Gastrocnemius medialis (tissue), 4 donors: Measurements from ENCODE around the gene IL23A. TPM values are rescaled to one million over a fixed set of nuclear protein-coding genes. Genes with fewer than 3 reads are reported as not detected.

Experiments used
- ATAC-seq, 2 donors: fragments of 150-250 bp; one replicate each; pipeline ENCODE4 v1.9.1; 2016
- DNase-seq, 2 donors: peaks; one replicate each; pipeline ENCODE4 v3.0.0-alpha.2; 2019
- H3K27ac ChIP-seq, 4 donors: fragments of 200-600 bp; sonication (generic); 1 replicate in 1 of 4; 2 replicates in 3 of 4; pipeline ENCODE4 v1.5.1; 2016 to 2018; ENCODE audit warnings: mild to moderate bottlenecking in 2 of 4, moderate library complexity in 1 of 4
- H3K27me3 ChIP-seq, 3 donors: fragments of 200-600 bp; sonication (generic) in 2 of 3; 1 replicate in 1 of 3; 2 replicates in 2 of 3; pipeline versions ENCODE4 v1.5.1 to v1.6.0; 2016 to 2019; ENCODE audit warnings: mild to moderate bottlenecking in 1 of 3, moderate library complexity in 1 of 3
- H3K36me3 ChIP-seq, 2 donors: fragments of 200-600 bp; sonication (generic) in 1 of 2; one replicate each; pipeline ENCODE4 v1.5.1; 2017 to 2018
- H3K4me1 ChIP-seq, 2 donors: fragments of 200-600 bp; sonication (generic) in 1 of 2; one replicate each; pipeline ENCODE4 v1.5.1; 2016 to 2017; ENCODE audit warnings: mild to moderate bottlenecking in 2 of 2
- H3K4me3 ChIP-seq, 4 donors: fragments of 200-600 bp; sonication (generic) in 3 of 4; 1 replicate in 1 of 4; 2 replicates in 3 of 4; pipeline ENCODE4 v1.5.1; 2016 to 2019; ENCODE audit warnings: mild to moderate bottlenecking in 2 of 4
- H3K9me3 ChIP-seq, 3 donors: fragments of 200-600 bp; sonication (generic) in 2 of 3; 1 replicate in 1 of 3; 2 replicates in 2 of 3; pipeline ENCODE4 v1.5.1; 2016 to 2019
- CTCF ChIP-seq, 5 experiments: fragments of 450-650 bp in 3 of 5; fragments of 200-600 bp in 2 of 5; sonication (generic) in 2 of 5; IDR thresholded peaks in 4 of 5; conservative IDR thresholded peaks in 1 of 5; 1 replicate in 4 of 5; 2 replicates in 1 of 5; pipeline ENCODE4 v1.5.1; 2016 to 2019; ENCODE audit warnings: antibody characterized with exemption in 5 of 5, mild to moderate bottlenecking in 3 of 5, moderate library complexity in 3 of 5
- POLR2A ChIP-seq, 2 donors: fragments of 450-650 bp; IDR thresholded peaks; one replicate each; pipeline ENCODE4 v1.6.1; 2017; ENCODE audit warnings: antibody characterized with exemption in 2 of 2, mild to moderate bottlenecking in 2 of 2, moderate library complexity in 2 of 2
- in situ Hi-C, 4 donors: fragments of 200-750 bp; cut with MboI; loops; one replicate each; pipeline versions ENCODE4 v1.15.0 to v1.8.0; 2017; ENCODE audit warnings: low sequenced_read_pairs in 4 of 4
- intact Hi-C: fragments of 100-400 bp; cut with DNase I; formaldehyde crosslinking; loops from one replicate; pipeline ENCODE4 v1.15.1; 2023; ENCODE audit warnings: low total_unique reads
- total RNA-seq, 4 donors: library from RNA; depleted of rRNA; stranded (reverse); fragments of >200 nt; gene quantifications; one replicate each; pipeline versions ENCODE4 v1.1.0 to v1.2.3, GENCODE V29; 2016

The IL23A gene
- not detected for total RNA-seq

GRCh38 chr12:56338308-56339157 lies at the start of gene IL23A:
Gene IL23A, plus strand, starts transcription at chr12:56338884. Its CDS starts 161 bp downstream, at chr12:56339045.
- Histone ChIP-seq H3K4me3 (no peak within 1 kb of the TSS), H3K27ac (no peak within 1 kb of the TSS)
- in situ Hi-C loops, result no loop called here

GRCh38 chr12:56293795-56294194 lies 44.9 kb upstream of the IL23A start:
- Histone ChIP-seq H3K27me3 (no peaks in the 10 kb centered on the region), H3K9me3 (no peaks in the 10 kb centered on the region), H3K27ac (peak overlapping the region; percentile 27 to 97 (median 80)), H3K4me1 (peaks cover 69 to 80% of the 10 kb centered on the region in 2 donors), H3K4me3 (no peak overlapping the region), H3K36me3 (peaks cover 0 to 12% of the 10 kb centered on the region in 2 donors)
- DNase-seq (no peak), ATAC-seq (peak; percentile 71 to 74)
- in situ Hi-C loops, result no loop called here
- no peak for TF ChIP-seq POLR2A (IDR thresholded peaks at IDR 0.05)
- no peak for TF ChIP-seq CTCF (IDR thresholded peaks at IDR 0.05 in 4 of 5, conservative IDR thresholded peaks at IDR 0.05 in 1 of 5)
- intact Hi-C loops, result no loop called here

More at GRCh38 chr12:56338308-56339157, at the start of gene IL23A:
- intact Hi-C loops, result no loop called here
- Histone ChIP-seq H3K27me3 (no peaks in the 10 kb centered on the region), H3K4me1 (peaks cover 4 to 5% of the 10 kb centered on the region in 2 donors), H3K9me3 (no peaks in the 10 kb centered on the region), H3K36me3 (peaks cover 0 to 14% of the 10 kb centered on the region in 2 donors)
- ATAC-seq, result no peak
- TF ChIP-seq CTCF (IDR thresholded peaks at IDR 0.05 in 4 of 5, conservative IDR thresholded peaks at IDR 0.05 in 1 of 5) (no peak), POLR2A (IDR thresholded peaks at IDR 0.05) (no peak)
- no peak for DNase-seq

GRCh38 chr12:56296295-56296694 lies 42.4 kb upstream of the IL23A start:
- Histone ChIP-seq H3K27ac (peak overlapping the region; percentile 91 to 97 (median 94)), H3K4me3 (no peak overlapping the region), H3K36me3 (peaks cover 0 to 8% of the 10 kb centered on the region in 2 donors), H3K4me1 (peaks cover 74 to 85% of the 10 kb centered on the region in 2 donors), H3K27me3 (no peaks in the 10 kb centered on the region), H3K9me3 (no peaks in the 10 kb centered on the region)
- in situ Hi-C loops, result no loop called here
- no peak for ATAC-seq
- TF ChIP-seq CTCF (IDR thresholded peaks at IDR 0.05 in 4 of 5, conservative IDR thresholded peaks at IDR 0.05 in 1 of 5) (no peak), POLR2A (IDR thresholded peaks at IDR 0.05) (no peak)
- DNase-seq, result no peak
- intact Hi-C loops, result no loop called here

GRCh38 chr12:56297400-56297799 lies 41.3 kb upstream of the IL23A start:
- DNase-seq (no peak), ATAC-seq (no peak)
- no peaks in the 10 kb centered on the region for H3K36me3 ChIP-seq
- H3K9me3 ChIP-seq, result no peaks in the 10 kb centered on the region
- H3K4me1 ChIP-seq, result peaks cover 79 to 88% of the 10 kb centered on the region in 2 donors
- in situ Hi-C loops, result no loop called here
- H3K27me3 ChIP-seq, result no peaks in the 10 kb centered on the region
- no peak overlapping the region for H3K4me3 ChIP-seq
- TF ChIP-seq CTCF (IDR thresholded peaks at IDR 0.05 in 4 of 5, conservative IDR thresholded peaks at IDR 0.05 in 1 of 5), result no peak
- TF ChIP-seq POLR2A (IDR thresholded peaks at IDR 0.05), result no peak
- intact Hi-C loops, result no loop called here
- peak overlapping the region; percentile 91 to 97 (median 94) for H3K27ac ChIP-seq
